ENCODE results near the gene GRHL1. TPM values are rescaled to one million over a fixed set of nuclear protein-coding genes. Genes with fewer than 3 reads are reported as not detected.

Gene GRHL1
- total RNA-seq, 1 donor: 0.36 TPM

DNA sequence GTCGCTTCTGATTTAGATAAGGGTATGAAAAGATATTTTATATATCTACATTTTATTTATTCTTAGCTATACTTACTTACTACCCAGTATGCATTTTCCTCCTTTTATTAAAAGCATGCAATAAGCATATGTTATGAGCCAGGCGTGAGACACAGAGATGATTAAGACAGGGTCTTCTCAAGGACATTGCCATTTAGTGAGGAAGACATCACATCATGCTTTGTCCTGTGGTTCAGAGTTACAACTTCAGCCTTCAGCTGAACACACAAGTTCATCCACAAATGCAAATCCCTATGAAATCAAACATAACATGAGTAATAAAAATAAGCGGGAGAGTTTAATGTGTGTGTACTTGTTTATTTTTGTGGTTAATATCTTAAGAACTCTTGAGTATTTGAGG is 30.2 kb downstream of the GRHL1 start:
- Histone ChIP-seq H3K4me2 (ENCODE audit: insufficient read depth, low read length) (no peak overlapping the region), H3K27ac (ENCODE audit: low read depth, low read length) (peak overlapping the region; percentile 59), H3K9me3 (ENCODE audit: low read depth, low read length) (no peaks in the 10 kb centered on the region), H3K27me3 (ENCODE audit: insufficient read depth, low read length) (no peaks in the 10 kb centered on the region), H3K4me3 (ENCODE audit: insufficient read depth, low read length) (no peak overlapping the region), H4K20me1 (ENCODE audit: insufficient read depth, low read length) (no peaks in the 10 kb centered on the region), H3K36me3 (ENCODE audit: insufficient read depth, low read length) (no peaks in the 10 kb centered on the region), H2AFZ (ENCODE audit: low read length) (no peak overlapping the region), H3K4me1 (ENCODE audit: insufficient read depth, low read length) (peaks cover 64% of the 10 kb centered on the region), H3K79me2 (ENCODE audit: insufficient read depth, low read length) (no peaks in the 10 kb centered on the region)
- no peak for TF ChIP-seq CTCF (IDR thresholded peaks at IDR 0.05; ENCODE audit: extremely low read depth, low read depth, low read length)
- no peak for DNase-seq (ENCODE audit: insufficient read length, low spot score, missing footprints)

- TF ChIP-seq CTCF (IDR thresholded peaks at IDR 0.05; ENCODE audit: extremely low read depth, low read depth, low read length): no peak
- peak; percentile 82 for DNase-seq (ENCODE audit: insufficient read length, low spot score, missing footprints)
- Histone ChIP-seq H4K20me1 (ENCODE audit: insufficient read depth, low read length) (no peaks in the 10 kb centered on the region), H2AFZ (ENCODE audit: low read length) (no peak overlapping the region), H3K9me3 (ENCODE audit: low read depth, low read length) (no peaks in the 10 kb centered on the region), H3K27me3 (ENCODE audit: insufficient read depth, low read length) (no peaks in the 10 kb centered on the region), H3K36me3 (ENCODE audit: insufficient read depth, low read length) (no peaks in the 10 kb centered on the region), H3K4me2 (ENCODE audit: insufficient read depth, low read length) (peak overlapping the region; percentile 43), H3K27ac (ENCODE audit: low read depth, low read length) (peak overlapping the region; percentile 59), H3K4me1 (ENCODE audit: insufficient read depth, low read length) (peaks cover 63% of the 10 kb centered on the region), H3K4me3 (ENCODE audit: insufficient read depth, low read length) (no peak overlapping the region), H3K79me2 (ENCODE audit: insufficient read depth, low read length) (no peaks in the 10 kb centered on the region)
These were observed 30.8 kb downstream of the GRHL1 start for GRCh38 chr2:9982248-9982647.

GRCh38 chr2:9982891-9983290 is 31.4 kb downstream of the GRHL1 start:
- Histone ChIP-seq H3K4me2 (ENCODE audit: insufficient read depth, low read length) (no peak overlapping the region), H4K20me1 (ENCODE audit: insufficient read depth, low read length) (no peaks in the 10 kb centered on the region), H3K36me3 (ENCODE audit: insufficient read depth, low read length) (no peaks in the 10 kb centered on the region), H3K9me3 (ENCODE audit: low read depth, low read length) (no peaks in the 10 kb centered on the region), H2AFZ (ENCODE audit: low read length) (no peak overlapping the region), H3K27me3 (ENCODE audit: insufficient read depth, low read length) (no peaks in the 10 kb centered on the region), H3K27ac (ENCODE audit: low read depth, low read length) (peak overlapping the region; percentile 59), H3K79me2 (ENCODE audit: insufficient read depth, low read length) (no peaks in the 10 kb centered on the region), H3K4me3 (ENCODE audit: insufficient read depth, low read length) (no peak overlapping the region), H3K4me1 (ENCODE audit: insufficient read depth, low read length) (peaks cover 63% of the 10 kb centered on the region)
- no peak for DNase-seq (ENCODE audit: insufficient read length, low spot score, missing footprints)
- TF ChIP-seq CTCF (IDR thresholded peaks at IDR 0.05; ENCODE audit: extremely low read depth, low read depth, low read length): no peak

- TF ChIP-seq CTCF (IDR thresholded peaks at IDR 0.05; ENCODE audit: extremely low read depth, low read depth, low read length): no peak
- H2AFZ ChIP-seq (ENCODE audit: low read length): no peak overlapping the region
- no peak for DNase-seq (ENCODE audit: insufficient read length, low spot score, missing footprints)
- H3K4me3 ChIP-seq (ENCODE audit: insufficient read depth, low read length): no peak overlapping the region
- H3K4me1 ChIP-seq (ENCODE audit: insufficient read depth, low read length): peaks cover 63% of the 10 kb centered on the region
- no peaks in the 10 kb centered on the region for H3K79me2 ChIP-seq (ENCODE audit: insufficient read depth, low read length)
- peak overlapping the region; percentile 12 for H3K4me2 ChIP-seq (ENCODE audit: insufficient read depth, low read length)
- no peaks in the 10 kb centered on the region for H3K27me3 ChIP-seq (ENCODE audit: insufficient read depth, low read length)
- peak overlapping the region; percentile 62 for H3K27ac ChIP-seq (ENCODE audit: low read depth, low read length)
- no peaks in the 10 kb centered on the region for H4K20me1 ChIP-seq (ENCODE audit: insufficient read depth, low read length)
- H3K9me3 ChIP-seq (ENCODE audit: low read depth, low read length): no peaks in the 10 kb centered on the region
- H3K36me3 ChIP-seq (ENCODE audit: insufficient read depth, low read length): no peaks in the 10 kb centered on the region
These were observed 32.1 kb downstream of the GRHL1 start for GRCh38 chr2:9983401-9984216.

All from osteoblast (primary cell).